Effector memory CD4-positive, alpha-beta T cell (primary cell): ENCODE results near the gene TMEFF2.

Experiments used
- DNase-seq, 3 donors: peaks; one replicate each; pipeline ENCODE4 v3.0.0-alpha.2; 2020
- H3K27ac ChIP-seq: 2 replicates; pipeline ENCODE4 v1.7.0; 2013; ENCODE audit warnings: mild to moderate bottlenecking, low read length, moderate library complexity; ENCODE audit not compliant: insufficient read depth, poor library complexity, severe bottlenecking
- H3K27me3 ChIP-seq: replicated peaks from 2 replicates; pipeline ENCODE4 v1.7.0; 2013; ENCODE audit warnings: mild to moderate bottlenecking, low read length; ENCODE audit not compliant: insufficient read depth, control insufficient read depth, poor library complexity, severe bottlenecking
- H3K36me3 ChIP-seq: 2 replicates; pipeline ENCODE4 v1.7.0; 2013; ENCODE audit warnings: mild to moderate bottlenecking, low read length, moderate library complexity; ENCODE audit not compliant: control insufficient read depth, insufficient read depth
- H3K4me1 ChIP-seq: 2 replicates; pipeline ENCODE4 v1.7.0; 2013; ENCODE audit warnings: low read length, mild to moderate bottlenecking; ENCODE audit not compliant: control insufficient read depth, insufficient read depth, poor library complexity, severe bottlenecking
- H3K4me3 ChIP-seq: 2 replicates; pipeline ENCODE4 v1.7.0; 2013; ENCODE audit warnings: low read length, low read depth, mild to moderate bottlenecking; ENCODE audit not compliant: insufficient read depth, poor library complexity, severe bottlenecking
- H3K9me3 ChIP-seq: 2 replicates; pipeline ENCODE4 v1.7.0; 2013; ENCODE audit warnings: mild to moderate bottlenecking, low read length, moderate library complexity; ENCODE audit not compliant: control insufficient read depth

Gene TMEFF2

GRCh38 chr2:192005211-192005610, 189.5 kb downstream of the TMEFF2 start:
- no peaks in the 10 kb centered on the region for H3K27me3 ChIP-seq
- no peaks in the 10 kb centered on the region for H3K9me3 ChIP-seq
- H3K36me3 ChIP-seq, result no peaks in the 10 kb centered on the region
- no peak for DNase-seq
- H3K4me3 ChIP-seq, result no peak overlapping the region
- H3K27ac ChIP-seq, result no peak overlapping the region
- no peaks in the 10 kb centered on the region for H3K4me1 ChIP-seq

DNA sequence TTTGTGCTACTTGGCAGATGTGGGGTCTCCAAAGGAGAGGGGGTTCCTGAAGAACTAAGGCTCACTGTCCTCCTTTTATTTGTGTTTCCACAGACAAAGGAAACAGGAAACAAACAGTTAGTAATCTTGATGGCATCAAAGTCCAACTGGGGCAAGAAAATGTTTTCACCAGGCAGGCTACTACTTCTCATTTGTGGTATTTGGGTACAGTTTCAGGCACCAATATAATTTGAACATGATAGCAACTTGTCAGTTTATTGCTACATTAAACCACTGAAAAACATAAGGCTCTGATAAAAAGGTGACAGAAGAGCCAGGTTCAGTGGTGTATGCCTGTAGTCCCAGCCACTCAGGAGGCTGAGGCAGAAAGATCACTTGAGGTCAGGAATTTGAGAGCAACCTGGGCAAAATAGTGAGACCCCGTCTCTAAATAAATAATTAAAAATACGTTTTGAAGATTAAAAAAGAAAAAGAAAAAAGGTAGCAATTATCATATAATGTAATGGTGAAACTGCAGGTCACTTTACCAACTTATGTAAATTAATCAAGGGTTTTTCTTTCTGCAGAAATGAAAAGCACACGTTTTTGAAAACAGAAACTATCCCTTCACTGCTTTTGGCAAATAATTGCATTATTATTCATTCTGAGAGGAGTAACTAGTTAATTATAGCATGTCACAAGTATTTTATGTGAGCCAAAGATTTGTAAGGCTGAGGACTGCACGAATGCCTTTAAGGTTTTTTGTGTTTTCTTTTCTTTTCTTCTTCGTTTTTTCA, 190.4 kb downstream of the TMEFF2 start:
- Histone ChIP-seq H3K27ac (no peak overlapping the region), H3K9me3 (no peaks in the 10 kb centered on the region)

DNA sequence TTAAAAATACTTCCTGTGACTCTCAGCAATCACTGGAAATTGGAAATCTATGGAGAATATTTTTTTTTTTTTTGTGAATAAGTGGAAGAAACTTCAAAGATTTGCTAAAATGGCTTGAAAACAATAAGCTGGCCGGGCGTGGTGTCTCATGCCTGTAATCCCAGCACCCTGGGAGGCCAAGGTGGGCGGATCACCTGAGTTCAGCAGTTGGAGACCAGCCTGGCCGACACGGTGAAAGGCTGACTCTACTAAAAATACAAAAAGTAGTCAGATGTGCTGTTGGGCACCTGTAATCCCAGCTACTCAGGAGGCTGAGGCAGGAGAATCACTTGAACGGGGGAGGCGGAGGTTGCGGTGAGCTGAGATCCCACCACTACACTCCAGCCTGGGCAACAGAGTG, 192.3 kb downstream of the TMEFF2 start:
- Histone ChIP-seq H3K9me3 (no peaks in the 10 kb centered on the region), H3K4me3 (no peak overlapping the region)

More for the DNA sequence above, 190.4 kb downstream of the TMEFF2 start:
- no peaks in the 10 kb centered on the region for H3K36me3 ChIP-seq
- no peaks in the 10 kb centered on the region for H3K4me1 ChIP-seq
- DNase-seq, result no peak
- H3K4me3 ChIP-seq, result no peak overlapping the region
- no peaks in the 10 kb centered on the region for H3K27me3 ChIP-seq

DNA sequence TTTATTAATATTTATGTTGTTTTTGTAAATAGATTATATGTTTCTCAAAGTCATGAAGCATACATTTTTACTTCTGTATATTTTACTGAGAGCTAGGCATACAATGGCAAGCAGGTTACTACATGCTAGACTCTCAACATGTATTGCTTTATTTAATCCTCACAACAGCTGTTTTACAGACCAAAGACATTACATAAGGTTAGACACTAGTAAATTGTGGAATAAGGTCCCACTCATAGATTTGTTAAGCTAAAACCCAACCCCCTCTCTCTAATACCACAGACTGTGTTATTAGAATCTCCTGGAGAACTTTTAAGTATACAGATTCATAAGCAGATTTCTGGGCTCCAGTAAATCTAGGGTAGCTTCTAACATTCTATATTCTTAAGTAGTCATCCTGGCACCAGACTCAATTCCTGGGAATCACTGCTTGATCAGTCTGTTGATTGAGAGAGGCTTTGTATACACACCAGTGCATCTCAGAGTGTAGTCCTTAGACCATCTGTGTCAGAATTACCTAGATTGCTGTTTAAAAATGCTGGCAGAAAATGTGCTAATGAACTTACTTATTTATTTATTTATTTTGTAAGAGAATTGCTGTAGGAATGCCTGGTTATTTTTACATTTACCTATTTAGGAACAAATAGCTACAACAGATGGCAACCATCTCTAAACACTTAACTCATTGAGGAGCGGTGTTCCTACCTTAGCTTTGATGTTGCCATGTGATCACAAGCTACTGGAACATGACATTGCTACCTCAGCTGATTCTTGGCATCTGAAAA, 194.3 kb downstream of the TMEFF2 start:
- H3K36me3 ChIP-seq, result no peaks in the 10 kb centered on the region

More for the DNA sequence above, 192.3 kb downstream of the TMEFF2 start:
- Histone ChIP-seq H3K27ac (no peak overlapping the region), H3K4me1 (no peaks in the 10 kb centered on the region), H3K27me3 (peaks cover 3% of the 10 kb centered on the region), H3K36me3 (no peaks in the 10 kb centered on the region)
- DNase-seq, result no peak

DNA sequence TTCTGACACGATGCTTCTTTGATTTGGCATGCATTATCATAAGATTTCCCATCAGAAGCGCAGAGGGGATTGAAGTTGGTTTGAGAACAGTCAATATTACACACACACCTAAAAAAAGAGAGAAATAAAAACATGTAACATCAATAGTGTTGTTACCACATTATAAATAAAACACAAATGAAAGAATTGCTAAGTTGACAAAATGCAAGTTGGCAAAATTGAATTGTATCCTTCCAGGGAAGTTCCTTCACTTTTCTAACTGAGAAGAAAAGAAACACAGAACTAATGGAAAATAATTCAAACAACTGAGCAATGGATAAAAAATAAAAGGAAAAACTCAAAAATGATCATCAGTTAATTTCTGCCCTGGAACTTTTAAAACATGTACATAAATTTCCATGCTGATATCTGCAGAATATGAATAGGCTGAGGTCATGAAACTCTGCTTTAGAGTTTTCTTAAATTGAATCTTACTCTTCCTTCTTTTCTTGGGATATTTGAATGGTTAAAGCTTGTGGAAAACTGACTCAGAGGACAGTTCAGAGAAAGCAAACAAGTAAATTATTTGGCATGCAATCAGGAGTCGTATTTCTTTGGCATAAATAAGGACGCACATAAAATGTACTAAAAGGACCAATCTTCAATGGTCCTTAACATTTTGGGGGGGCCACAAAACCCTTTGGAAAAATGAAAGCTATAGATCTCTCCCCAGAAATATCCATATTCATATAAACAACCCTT, 195.5 kb downstream of the TMEFF2 start:
- Histone ChIP-seq H3K4me1 (no peaks in the 10 kb centered on the region), H3K4me3 (no peak overlapping the region), H3K27ac (no peak overlapping the region), H3K36me3 (no peaks in the 10 kb centered on the region), H3K27me3 (peaks cover 3% of the 10 kb centered on the region), H3K9me3 (no peaks in the 10 kb centered on the region)
- DNase-seq, result no peak

More for the DNA sequence above, 194.3 kb downstream of the TMEFF2 start:
- Histone ChIP-seq H3K4me1 (no peaks in the 10 kb centered on the region), H3K27ac (no peak overlapping the region), H3K9me3 (no peaks in the 10 kb centered on the region), H3K27me3 (peaks cover 3% of the 10 kb centered on the region), H3K4me3 (no peak overlapping the region)
- DNase-seq, result no peak

DNA sequence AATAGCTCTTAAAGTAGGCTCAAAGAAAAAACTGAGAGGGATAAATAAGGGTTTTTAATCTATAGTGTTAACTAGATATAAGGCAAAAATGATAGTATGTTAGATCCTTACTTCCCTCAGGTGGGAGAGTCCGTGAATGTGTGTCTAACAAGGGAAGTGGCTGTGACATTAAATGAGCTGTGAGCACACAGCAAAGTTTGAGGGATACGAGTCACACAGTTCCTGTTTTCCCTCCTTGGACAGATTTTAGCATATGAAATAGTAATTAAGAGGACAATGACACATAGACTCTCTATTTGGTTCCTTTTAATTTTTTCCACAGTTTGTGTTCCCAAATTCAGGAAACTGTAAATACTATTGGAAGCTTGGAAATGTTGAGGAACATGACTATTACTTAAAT, 199.4 kb downstream of the TMEFF2 start:
- H3K4me3 ChIP-seq, result no peak overlapping the region
- no peaks in the 10 kb centered on the region for H3K36me3 ChIP-seq
- peaks cover 3% of the 10 kb centered on the region for H3K27me3 ChIP-seq
- H3K4me1 ChIP-seq, result no peaks in the 10 kb centered on the region
- DNase-seq, result no peak
- no peak overlapping the region for H3K27ac ChIP-seq
- H3K9me3 ChIP-seq, result no peaks in the 10 kb centered on the region

- DNase-seq, result no peak
- Histone ChIP-seq H3K9me3 (no peaks in the 10 kb centered on the region), H3K4me1 (no peaks in the 10 kb centered on the region), H3K27ac (no peak overlapping the region), H3K27me3 (peaks cover 3% of the 10 kb centered on the region), H3K4me3 (no peak overlapping the region), H3K36me3 (no peaks in the 10 kb centered on the region)
Measured at GRCh38 chr2:191994749-191995148, 200.0 kb downstream of the TMEFF2 start.

- no peaks in the 10 kb centered on the region for H3K9me3 ChIP-seq
- DNase-seq, result no peak
- no peaks in the 10 kb centered on the region for H3K36me3 ChIP-seq
- no peaks in the 10 kb centered on the region for H3K27me3 ChIP-seq
- H3K27ac ChIP-seq, result no peak overlapping the region
- no peaks in the 10 kb centered on the region for H3K4me1 ChIP-seq
- no peak overlapping the region for H3K4me3 ChIP-seq
Measured at GRCh38 chr2:191991442-191991841, 203.3 kb downstream of the TMEFF2 start.

DNA sequence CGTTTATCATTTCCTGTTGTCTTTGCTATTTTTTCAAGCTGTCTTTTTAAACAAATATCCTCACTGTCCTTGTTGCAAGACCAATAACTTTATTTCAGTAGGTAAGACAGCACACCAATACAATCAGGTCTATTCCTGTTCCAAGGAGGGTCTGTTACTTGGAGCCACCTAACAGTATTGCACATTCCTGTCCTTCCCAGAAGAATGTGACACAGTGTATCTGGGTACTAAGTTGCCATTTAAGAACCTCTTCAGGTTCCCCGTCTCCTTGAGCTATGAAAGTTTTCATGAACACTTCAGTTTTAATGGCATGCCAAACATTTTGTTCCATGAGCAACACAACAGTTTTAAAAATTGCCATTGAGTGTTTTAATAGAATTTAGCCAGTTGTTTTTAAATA, 209.0 kb downstream of the TMEFF2 start:
- Histone ChIP-seq H3K9me3 (no peaks in the 10 kb centered on the region), H3K27ac (no peak overlapping the region), H3K27me3 (no peaks in the 10 kb centered on the region), H3K4me1 (no peaks in the 10 kb centered on the region), H3K4me3 (no peak overlapping the region), H3K36me3 (no peaks in the 10 kb centered on the region)
- DNase-seq, result no peak
